Right ventricle myocardium inferior (tissue), 1 donor: ENCODE data around the gene ZMYND8. TPM values are rescaled to one million over a fixed set of nuclear protein-coding genes. Genes with fewer than 3 reads are reported as not detected.
A peak's percentile ranks its signal among the peaks of the same experiment; 100 is the strongest.
"Not testable (repeated sequence)": the region's sequence is repeated elsewhere in the genome, so short reads cannot be mapped to it uniquely, and the experiment has no call there.

Experiments used
- ATAC-seq: fragments of 200-7000 bp; cut with Tn5 transposase; one replicate; pipeline ENCODE4 v1.9.1; 2020; ENCODE audit warnings: mild to moderate bottlenecking, moderate library complexity
- DNase-seq: peaks from one replicate; pipeline ENCODE4 v3.0.0; 2021; ENCODE audit errors: missing footprints
- intact Hi-C: fragments of 100-400 bp; cut with DNase I; formaldehyde crosslinking; loops from one replicate; pipeline ENCODE4 v1.11.0; 2022
- total RNA-seq: library from RNA; stranded (reverse); fragmentation: NEBNext Ultra II Directional; extraction: Animal tissue kit (Norgen Biotek cat#: 25700); gene quantifications from one replicate; pipeline ENCODE4 v1.2.1, GENCODE V29; 2021
- donor health status: DM: no; HTN: yes; CAD: no; lungs with severe emphysema.

The ZMYND8 gene
- total RNA-seq, 1 donor from 2014 or later, result 36.1 TPM

DNA sequence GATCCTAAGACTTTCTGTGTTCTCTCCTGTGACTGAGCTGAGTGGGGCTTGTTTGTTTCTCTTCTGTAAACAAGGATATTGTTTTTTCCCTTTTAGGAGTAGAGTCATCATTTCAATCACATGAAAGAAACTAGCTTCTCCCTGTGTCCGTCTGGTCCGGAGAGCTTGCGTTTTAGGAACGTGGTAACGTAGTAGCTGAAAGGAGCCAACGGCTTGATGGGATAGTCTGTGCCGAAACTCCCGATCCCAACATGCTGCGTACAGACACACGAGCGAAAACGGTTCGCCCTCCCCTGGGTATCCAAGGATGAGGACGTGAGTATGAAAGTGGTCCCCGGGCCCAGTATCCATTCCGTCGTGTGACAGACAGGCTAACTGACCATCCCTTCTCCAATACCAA is 146.5 kb downstream of the ZMYND8 start:
- no peak for DNase-seq
- ATAC-seq, result no peak
- intact Hi-C loops, result loop anchor here (5.0 kb wide), 2 partner anchors 62 to 1412 kb away; no protein-coding TSS in a partner anchor

DNA sequence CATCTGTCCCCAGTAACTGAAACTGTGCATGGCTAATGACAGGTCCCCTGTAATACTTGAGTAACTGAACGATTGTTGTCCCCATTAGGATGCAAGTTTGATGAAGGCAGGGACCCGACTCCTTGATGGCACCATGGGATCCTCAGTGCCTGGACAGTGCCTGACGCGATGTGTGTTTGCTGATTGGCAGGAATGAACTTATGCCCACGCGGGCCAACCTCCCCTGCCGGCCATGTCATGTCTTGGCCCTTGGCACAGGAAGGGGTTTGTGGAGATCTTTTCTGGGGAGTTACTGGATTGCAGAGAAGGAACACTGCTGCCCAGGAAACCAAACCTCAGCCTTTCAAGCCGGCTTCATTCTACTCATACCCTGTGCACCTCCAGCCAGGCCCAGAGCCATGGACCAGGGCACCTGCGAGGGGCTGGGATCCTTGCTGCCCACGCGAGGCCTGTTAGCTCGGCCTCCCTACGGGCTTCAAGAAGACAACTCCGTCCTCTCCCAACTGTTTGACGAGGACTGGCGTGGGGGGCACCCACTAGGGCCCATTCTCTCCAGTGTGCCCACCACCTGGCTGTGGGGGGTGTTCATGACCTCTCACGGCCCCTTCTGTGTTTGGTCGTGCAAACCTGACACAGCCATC is 147.8 kb downstream of the ZMYND8 start:
- DNase-seq, result no peak
- intact Hi-C loops, result loop anchor here (5.0 kb wide), 2 partner anchors 64 to 1414 kb away; no protein-coding TSS in a partner anchor
- ATAC-seq, result no peak

DNA sequence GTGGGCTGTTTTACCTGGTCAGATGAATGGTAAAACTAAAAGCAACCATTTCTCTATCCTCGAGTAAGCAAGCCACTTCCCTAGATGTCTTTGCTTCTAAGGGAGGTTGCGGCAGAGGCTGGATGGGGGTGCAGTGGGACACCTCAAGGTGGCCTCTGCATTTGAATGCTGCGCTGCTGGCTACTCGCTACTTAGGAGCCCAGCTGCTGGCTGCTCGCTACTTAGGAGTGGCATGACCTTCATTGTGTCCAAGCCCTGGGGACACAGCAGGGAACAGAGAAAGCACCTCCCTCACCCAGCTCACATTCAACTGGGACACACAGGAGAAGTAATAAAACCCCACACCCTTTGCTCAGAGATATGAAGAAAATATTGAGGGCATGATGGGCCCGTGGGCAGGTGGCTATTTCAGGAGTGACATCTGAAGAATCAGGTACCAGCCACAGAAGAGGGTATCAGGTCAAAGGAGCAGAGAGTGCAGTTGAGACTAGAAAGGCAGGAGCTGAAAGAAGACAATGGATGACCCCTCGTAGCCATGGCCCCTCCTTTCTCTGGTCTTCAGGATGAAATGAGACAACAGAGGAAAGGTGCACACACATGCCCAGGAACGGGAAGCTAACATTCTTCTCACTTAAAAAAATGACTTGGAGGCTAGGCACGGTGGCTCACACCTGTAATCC is 149.4 kb downstream of the ZMYND8 start:
- no peak for DNase-seq
- peak; percentile 32 for ATAC-seq
- intact Hi-C loops, result loop anchor here (5.0 kb wide), 2 partner anchors 65 to 1415 kb away; no protein-coding TSS in a partner anchor

DNA sequence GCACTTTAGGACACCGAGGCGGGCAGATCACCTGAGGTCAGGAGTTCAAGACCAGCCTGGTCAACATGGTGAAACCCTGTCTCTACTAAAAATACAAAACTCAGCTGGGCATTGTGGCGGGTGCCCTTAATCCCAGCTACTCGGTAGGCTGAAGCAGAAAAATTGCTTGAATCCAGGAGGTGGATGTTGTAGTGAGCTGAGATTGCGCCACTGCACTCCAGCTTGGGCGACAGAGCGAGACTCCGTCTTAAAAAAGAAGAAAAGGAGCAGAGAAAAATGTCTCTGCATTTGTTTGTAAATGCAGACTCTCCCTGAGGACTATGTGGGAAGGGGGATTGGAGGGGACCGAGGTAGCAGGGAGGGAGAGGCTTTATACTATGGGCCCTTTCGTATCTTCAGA is 149.9 kb downstream of the ZMYND8 start:
- not testable (repeated sequence) for DNase-seq
- intact Hi-C loops, result loop anchor here (5.0 kb wide), 2 partner anchors 66 to 1416 kb away; no protein-coding TSS in a partner anchor

DNA sequence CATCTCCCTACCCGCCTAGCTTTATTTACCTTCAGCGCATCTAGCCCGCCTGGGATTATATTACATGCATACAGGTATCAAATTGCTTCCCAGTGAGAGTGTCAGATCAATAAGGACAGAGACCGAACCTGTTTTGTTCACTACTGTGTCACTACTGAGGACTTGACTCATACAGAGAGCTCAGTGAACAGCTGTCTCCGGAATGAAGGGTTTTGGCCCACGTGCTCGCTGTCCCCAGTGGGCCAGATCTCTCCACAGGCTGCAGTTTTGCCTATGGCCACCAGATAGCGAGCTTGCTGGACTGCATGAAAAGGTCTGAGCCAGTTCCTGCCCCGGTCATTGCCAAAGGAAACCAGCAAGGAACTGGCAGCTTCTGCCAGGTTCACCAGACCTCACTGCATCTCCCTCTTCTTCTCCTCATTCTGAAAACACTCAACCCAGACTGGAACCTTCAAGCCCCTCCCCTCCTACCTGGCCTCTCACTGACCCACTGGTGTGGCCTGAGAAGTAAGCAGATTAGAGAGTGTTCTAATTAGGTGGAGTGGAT is 150.8 kb downstream of the ZMYND8 start:
- ATAC-seq, result peak; percentile 84
- DNase-seq, result peak; percentile 86
- intact Hi-C loops, result loop anchor here (5.0 kb wide), 2 partner anchors 67 to 1417 kb away; no protein-coding TSS in a partner anchor

More for the DNA sequence above, 149.9 kb downstream of the ZMYND8 start:
- not testable (repeated sequence) for ATAC-seq

DNA sequence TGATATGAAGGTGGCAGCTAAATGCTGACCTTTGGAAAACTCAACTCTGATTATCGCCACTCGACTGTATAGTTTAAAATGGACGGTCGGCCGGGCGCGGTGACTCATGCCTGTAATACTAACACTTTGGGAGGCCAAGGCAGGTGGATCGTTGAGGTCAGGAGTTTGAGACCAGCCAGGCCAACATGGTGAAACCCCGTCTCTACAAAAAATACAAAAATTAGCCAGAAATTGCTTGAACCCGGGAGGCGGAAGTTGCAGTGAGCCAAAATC is 151.7 kb downstream of the ZMYND8 start:
- intact Hi-C loops, result loop anchor here (5.0 kb wide), 2 partner anchors 68 to 1418 kb away; no protein-coding TSS in a partner anchor
- not testable (repeated sequence) for ATAC-seq

DNA sequence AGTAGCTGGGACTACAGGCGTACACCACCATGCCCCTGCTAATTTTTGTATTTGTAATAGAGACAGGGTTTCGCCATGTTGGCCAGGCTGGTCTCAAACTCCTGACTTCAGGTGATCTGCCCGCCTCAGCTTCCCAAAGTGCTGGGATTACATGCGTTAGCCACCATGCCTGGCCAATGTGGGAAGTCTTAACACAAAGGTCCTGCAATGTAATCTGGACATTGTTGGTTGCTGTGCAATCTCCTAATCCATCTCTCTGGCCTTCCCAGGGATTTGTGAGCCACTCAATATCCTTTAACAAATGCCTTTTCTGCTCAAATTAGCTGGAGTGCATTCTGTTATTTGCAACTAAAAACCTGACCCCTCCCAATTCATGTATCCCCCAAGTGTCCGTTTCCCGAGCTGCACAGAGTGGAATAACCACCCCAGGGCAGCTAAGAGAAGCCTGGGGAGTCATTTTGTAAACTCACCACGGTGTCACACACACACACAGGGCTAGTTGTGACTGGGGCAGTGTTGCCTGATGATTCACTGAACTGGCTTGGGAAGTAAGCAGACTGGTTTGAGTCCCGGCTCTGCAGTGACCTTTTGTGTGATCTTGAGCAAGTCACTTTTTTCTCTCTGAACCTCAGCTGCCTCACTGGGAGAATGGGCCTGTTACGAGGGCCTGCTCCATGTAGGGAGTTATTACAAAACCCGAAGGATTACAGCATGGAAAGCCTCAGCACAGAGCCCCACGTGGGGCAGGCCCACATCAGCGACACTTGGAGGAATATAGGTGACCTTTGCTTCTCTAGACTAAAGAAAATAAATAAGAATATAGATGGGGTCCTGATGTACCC is 152.3 kb downstream of the ZMYND8 start:
- ATAC-seq (no peak), DNase-seq (no peak)
- intact Hi-C loops, result no loop called here

More for the DNA sequence above, 151.7 kb downstream of the ZMYND8 start:
- DNase-seq, result not testable (repeated sequence)

DNA sequence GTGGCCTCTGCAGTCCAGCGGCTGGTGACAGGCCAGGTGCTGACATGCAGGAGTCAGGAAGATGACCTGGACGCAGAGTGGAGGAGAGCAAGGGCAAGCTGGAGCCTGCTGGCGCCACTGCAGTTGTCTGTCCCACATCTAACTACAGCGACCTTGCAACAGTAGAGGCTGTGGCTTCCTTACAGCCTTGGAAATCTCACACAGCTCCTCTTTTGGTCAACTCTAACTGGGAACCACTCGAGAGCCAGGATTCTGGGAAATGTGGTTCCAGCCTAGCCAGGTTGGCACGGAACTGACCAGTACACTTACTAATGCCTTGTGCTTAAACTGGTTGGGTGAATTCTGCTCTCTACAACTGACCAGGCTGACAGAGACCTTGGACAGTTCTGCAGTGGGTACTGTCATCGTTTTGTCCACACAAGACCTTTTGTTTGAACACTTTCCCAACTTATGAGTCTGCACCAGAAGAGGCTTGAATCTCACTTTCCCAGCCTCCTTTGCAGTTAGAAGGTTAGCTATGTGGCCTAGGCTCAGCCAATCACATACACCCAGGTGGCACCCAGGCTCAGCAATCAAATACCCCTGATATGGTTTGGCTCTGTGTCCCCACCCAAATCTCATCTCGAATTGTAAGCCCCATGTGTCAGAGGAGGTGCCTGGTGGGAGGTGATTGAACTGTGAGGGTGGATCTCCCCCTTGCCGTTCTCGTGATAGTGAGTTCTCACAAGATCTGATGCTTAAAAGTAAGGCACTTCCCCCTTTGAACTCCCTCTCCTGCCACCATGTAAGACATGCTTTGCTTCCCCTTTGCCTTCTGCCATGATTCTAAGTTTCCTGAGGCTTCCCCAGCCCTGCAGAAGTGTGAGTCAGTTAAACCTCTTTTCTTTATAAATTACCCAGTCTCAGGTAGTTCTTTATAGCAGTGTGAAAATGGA is 153.5 kb downstream of the ZMYND8 start:
- ATAC-seq (no peak), DNase-seq (no peak)
- intact Hi-C loops, result no loop called here

DNA sequence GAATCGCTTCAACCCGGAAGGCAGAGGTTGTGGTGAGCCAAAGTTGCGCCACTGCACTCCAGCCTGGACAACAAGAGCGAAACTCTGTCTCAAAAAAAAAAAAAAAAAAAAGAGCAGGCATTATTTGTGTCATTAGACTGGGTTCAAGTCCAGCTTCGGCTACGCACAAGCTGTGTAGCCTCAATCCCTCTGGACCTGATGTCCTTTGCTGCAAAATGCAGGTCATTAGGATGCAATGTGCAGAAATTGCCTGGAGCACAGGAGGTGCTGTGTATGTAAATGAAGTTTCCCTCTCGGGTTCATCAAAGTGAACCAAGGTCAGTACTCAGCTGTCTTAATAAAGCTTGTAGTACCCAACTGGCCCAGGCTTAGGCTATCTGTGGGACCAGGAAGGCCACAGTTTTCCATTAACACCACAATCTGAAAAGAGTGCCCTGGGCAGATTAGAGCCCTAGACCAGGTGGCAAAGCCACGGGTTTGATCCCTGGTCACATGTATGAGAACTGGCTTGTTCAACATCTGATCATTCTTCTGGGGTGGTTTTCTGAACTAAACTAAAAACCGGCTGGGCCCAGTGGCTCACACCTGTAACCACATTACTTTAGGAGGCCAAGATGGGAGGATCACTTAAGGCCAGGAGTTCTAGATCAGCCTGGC is 155.3 kb downstream of the ZMYND8 start:
- ATAC-seq (no peak), DNase-seq (no peak)
- intact Hi-C loops, result no loop called here

DNA sequence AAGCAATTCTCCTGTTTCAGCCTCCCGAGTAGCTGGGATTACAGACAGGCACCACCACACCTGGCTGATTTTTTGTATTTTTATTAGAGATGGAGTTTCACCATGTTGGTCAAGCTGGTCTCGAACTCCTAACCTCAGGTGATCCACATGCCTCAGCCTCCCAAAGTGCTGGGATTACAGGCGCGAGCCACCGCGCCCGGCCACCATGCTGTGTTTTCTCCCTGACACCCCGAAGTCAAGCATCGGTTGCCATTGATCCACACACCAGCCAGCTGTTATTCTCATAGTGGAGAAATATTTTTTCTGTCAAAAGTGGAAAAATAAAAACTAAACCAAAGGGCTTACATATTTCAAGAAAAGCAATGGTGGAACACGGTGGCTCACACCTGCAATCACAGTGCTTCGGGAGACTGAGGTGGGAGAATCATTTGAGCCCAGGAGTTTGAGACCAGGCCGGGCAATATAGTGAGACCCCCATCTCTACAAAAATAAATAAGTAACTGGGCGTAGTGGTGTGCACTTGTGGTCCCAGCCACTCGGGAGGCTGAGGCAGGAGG is 157.4 kb downstream of the ZMYND8 start:
- ATAC-seq (no peak), DNase-seq (no peak)
- intact Hi-C loops, result loop anchor here (5.0 kb wide), 1 partner anchor 423 kb away; no protein-coding TSS in a partner anchor

DNA sequence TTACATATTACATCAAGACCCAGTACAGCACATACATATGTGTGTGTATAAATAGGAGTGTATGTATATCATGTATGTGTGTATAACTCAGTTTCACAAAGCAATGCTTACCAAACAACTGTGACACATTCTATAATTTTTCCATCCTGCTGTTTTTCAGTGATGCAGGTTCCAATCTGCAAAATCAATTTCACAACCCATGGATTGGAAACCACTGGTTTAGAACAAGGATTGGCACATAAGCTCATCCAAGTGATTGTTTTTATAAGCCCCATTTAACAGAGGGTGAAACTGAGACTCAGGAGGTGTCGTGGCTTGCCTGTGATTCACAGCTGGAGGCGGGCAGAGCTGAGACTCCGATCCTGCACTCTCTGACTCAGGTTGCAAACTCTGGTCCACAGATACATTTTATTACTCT is 158.2 kb downstream of the ZMYND8 start:
- intact Hi-C loops, result loop anchor here (5.0 kb wide), 1 partner anchor 424 kb away; no protein-coding TSS in a partner anchor
- ATAC-seq (no peak), DNase-seq (no peak)

DNA sequence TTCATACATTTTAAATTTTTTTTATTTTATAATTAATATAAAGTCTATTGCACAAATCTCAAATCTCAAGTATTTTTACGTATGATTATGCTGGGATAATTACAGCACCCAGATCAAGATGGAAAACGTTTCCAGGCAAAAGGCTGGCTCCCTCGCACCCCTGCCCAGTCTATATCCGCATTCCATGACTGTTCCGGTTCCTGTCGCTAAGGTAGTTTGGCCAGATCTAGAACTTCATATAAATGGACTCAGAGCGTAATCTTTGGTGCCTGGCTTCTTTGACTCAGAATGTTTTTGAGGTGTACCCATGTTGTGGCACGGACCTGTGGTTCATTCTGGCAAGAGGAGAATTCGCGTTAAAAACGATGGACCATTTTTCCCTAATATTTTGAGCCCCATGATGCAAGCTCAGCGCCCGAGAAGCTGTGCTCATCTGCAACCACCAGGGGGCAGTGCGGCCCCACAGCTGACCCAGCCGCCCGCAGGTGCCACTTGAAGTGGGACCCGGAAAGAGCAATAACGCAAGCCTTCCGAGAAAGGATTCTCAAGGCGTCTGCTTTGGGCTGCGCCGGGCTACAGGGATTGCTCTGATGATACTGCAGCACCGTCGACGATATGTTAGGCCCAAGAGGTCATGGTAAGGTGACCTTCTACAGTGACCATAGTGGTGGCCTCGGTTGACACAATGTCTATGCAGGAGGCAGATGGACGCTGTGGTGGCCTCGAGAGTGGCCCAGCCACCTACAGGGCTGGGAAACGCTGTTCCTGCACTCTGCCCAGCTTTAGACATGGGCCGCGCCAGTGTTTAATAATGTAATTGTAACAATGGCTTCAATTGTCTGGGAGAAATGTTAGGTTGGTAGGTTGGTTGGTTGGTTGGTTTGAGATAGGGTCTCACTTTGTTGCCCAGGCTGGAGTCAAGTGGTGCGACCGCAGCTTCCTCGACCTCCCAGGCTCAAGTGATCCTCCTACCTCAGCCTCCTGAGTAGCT is 160.1 kb downstream of the ZMYND8 start:
- intact Hi-C loops, result loop anchor here (1.0 to 5.0 kb wide), 2 partner anchors 188 to 426 kb away; no protein-coding TSS in a partner anchor
- peak; percentile 89 for DNase-seq
- peak; percentile 76 for ATAC-seq

DNA sequence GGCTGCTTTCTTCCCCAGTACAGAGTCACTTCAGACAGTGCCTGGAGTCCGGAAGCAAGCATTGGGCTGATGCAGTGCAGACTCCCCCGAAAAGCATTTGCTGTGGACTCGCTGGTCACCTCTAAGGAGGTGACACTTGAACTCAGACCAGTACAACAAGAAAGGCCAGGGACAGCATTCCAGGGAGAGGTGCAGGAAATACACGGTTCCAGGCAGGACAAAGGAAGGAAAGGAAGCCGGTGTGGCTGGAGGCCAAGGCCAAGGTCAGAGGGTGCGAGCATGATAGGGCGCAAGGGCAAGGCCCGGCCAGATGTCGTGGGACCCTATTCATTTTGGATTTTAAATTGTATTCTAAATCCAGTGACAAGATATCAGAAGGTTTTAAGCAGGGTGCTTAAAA is 160.9 kb downstream of the ZMYND8 start:
- DNase-seq (no peak), ATAC-seq (no peak)
- intact Hi-C loops, result loop anchor here (5.0 kb wide), 1 partner anchor 427 kb away; no protein-coding TSS in a partner anchor

DNA sequence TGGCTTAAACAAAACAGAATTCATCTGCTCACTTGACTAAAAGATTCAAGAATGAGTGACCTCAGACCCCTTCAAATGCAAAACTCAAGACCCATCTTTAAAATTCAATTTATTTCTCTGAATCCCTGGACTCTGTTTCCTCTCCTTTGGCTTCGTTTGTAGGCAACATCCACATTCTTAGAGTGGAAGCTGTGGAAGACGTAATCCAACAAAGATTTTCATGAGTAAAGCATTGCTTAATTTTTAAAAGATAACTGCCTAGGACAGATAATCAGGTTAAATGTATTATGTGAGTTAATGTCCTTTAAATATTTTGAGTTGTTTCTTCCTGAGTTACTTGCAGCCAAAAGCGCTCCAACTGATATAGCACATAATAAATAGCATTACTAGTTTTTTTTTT is 164.5 kb downstream of the ZMYND8 start:
- intact Hi-C loops, result no loop called here
- ATAC-seq (no peak), DNase-seq (no peak)

DNA sequence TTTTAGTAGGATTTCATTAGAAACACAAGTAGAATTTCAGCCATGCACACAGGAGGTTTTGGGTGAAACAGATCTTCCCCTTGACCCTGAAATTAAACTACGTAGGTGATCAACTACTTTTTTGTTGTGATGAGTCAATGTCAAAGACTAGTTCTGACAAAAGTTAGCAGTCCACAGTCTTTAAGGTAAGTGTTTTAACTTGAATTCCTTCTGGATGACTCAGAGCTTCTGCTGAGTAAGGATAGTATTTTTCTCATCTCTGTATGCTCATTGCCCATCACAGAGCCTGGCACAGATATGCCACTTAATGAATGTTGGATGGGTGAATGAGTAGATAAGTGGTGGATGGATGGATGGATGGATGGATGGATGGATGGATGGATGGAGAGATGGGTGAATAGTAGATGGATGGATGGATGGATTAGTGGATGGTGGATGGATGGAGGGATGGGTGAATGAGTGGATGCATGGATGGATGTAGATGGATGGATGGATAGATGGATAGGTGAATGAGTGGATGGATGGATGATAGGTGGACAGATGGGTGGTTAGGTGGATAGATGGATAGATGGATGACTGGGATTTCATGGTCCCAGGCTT is 165.3 kb downstream of the ZMYND8 start:
- intact Hi-C loops, result no loop called here
- ATAC-seq (no peak), DNase-seq (no peak)
